ENCODE measurements around the gene TXNDC11. TPM values are rescaled to one million over a fixed set of nuclear protein-coding genes. Genes with fewer than 3 reads are reported as not detected.

Gene TXNDC11
- total and polyA plus RNA-seq, 2 donors (not counting 3 experiments of a cell fraction or from before 2014, with no cell fraction given), result 42.5 to 66.0 TPM

DNA sequence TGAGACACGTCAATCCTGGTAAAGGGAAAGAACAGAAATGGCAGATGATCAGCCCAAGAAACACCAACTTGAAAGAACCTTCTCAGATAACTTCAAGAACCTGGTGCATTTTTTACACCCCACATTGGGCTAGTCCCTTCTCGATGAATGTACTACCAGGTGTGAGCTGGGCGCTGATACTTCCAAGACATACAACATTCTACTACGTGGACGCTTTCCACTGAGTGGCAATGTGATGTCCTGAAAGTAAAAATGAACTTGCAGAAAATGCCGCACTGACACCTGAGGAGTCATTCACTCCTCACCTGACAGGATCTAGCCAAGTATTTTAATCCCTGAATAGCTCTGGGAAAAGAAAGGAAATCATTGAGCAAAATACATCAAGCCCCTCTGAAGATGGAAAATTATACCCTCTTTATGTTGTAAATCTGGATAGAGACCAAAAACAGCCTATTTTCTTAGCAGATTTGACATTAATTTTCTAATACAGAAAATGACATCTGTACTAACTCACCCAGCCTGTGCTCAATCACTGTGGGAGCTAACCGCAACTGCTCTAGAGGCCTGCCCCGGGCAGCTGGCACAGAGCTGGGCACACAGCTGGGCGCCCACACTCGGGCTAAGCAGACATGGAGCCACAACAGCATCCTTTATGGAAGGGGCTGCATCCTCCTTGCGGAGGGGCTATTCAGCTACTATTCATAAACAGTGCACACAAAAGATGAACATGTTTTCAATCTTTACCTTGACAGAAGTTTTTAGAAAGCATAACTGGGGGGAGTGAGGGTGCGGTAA lies 58.2 kb downstream of the TXNDC11 start:
- TF ChIP-seq GATA2 (IDR thresholded peaks at IDR 0.05; ENCODE audit: insufficient read depth, insufficient read length, low read depth, low read length) (no peak), POLR2AphosphoS5 (IDR thresholded peaks at IDR 0.05; ENCODE audit: insufficient read depth, low read depth, low read length) (no peak), JUN (IDR thresholded peaks at IDR 0.05; ENCODE audit: borderline replicate concordance, insufficient read depth, insufficient read length, low read depth) (no peak)
- BruUV-seq (replicated peaks), result no TSS peak
- no peaks in the 10 kb centered on the region for H3K9me3 ChIP-seq (replicated peaks; ENCODE audit: control insufficient read depth, insufficient read depth, low read length)
- H3K27ac ChIP-seq (ENCODE audit: insufficient read depth, low read depth, low read length), result no peak overlapping the region
- no peak overlapping the region for H3K4me3 ChIP-seq (replicated peaks in 1 of 3; ENCODE audit: insufficient read depth in 1 of 3, low read depth in 1 of 3, low read length in 3 of 3)
- no peaks in the 10 kb centered on the region for H3K79me2 ChIP-seq (ENCODE audit: control insufficient read depth, insufficient read depth, low read length)
- H4K20me1 ChIP-seq (replicated peaks; ENCODE audit: control insufficient read depth, extremely low read depth, insufficient read depth, low read length), result no peaks in the 10 kb centered on the region
- FAIRE-seq (no peak), DNase-seq (ENCODE audit: low read depth, low spot score) (no peak)
- no peaks in the 10 kb centered on the region for H3K4me1 ChIP-seq (ENCODE audit: control insufficient read depth, extremely low read depth, insufficient read depth, low read length)
- H3K4me2 ChIP-seq (ENCODE audit: insufficient read depth, low read length), result no peak overlapping the region
- intact Hi-C loops (cut with micrococcal nuclease) (no loop called here), dilution Hi-C loops (cut with MboI; ENCODE audit: extremely low pct_ligation_motif_present, low sequenced_read_pairs) (no loop called here)
- H3K9me1 ChIP-seq (replicated peaks; ENCODE audit: control insufficient read depth, extremely low read depth, insufficient read depth, low read length), result no peaks in the 10 kb centered on the region
- no peak overlapping the region for H2AFZ ChIP-seq (ENCODE audit: low read depth, low read length)
- H3K36me3 ChIP-seq (ENCODE audit: control insufficient read depth in 2 of 2, extremely low read depth in 1 of 2, insufficient read depth in 2 of 2, low read length in 2 of 2), result peaks cover 15 to 23% of the 10 kb centered on the region in 2 experiments
- no peak overlapping the region for H3K9ac ChIP-seq (replicated peaks; ENCODE audit: extremely low read depth, insufficient read depth, low read length)
- ChIA-PET POLR2A (interaction anchor here (0.5 kb wide), 1 partner anchor 250 kb away, joined by 3 read pairs; no protein-coding TSS in a partner anchor), CTCF (interaction anchor here (0.7 kb wide), 2 partner anchors 113 to 288 kb away, joined by 3 read pairs; no protein-coding TSS in a partner anchor)
- H3K27me3 ChIP-seq (ENCODE audit: control insufficient read depth in 2 of 2, insufficient read depth in 2 of 2, low read length in 2 of 2), result no peaks in the 10 kb centered on the region

DNA sequence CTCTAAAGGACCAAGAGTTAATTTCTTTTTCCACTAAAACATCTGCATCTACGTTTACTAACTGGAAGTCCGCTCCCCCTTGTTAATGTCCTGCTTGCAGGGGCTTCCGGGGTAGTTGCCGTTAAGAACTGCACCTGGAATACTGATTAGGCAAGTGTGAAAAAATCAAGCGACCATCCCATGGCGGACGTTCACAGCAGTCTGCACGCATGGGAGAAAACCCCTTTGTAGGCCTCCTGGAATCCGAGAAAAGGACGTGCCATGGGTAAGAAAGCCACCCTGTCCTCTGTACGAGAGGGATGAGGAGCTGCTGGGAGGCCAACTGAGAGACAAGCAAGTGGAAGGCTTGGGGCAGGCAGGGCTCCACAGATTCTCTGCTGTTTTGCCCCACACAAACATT lies 59.5 kb downstream of the TXNDC11 start:
- dilution Hi-C loops (cut with MboI; ENCODE audit: extremely low pct_ligation_motif_present, low sequenced_read_pairs) (no loop called here), intact Hi-C loops (cut with micrococcal nuclease) (no loop called here)
- DNase-seq (ENCODE audit: low read depth, low spot score), result no peak
- Histone ChIP-seq H3K9ac (replicated peaks; ENCODE audit: extremely low read depth, insufficient read depth, low read length) (no peak overlapping the region), H3K27me3 (ENCODE audit: control insufficient read depth in 2 of 2, insufficient read depth in 2 of 2, low read length in 2 of 2) (no peaks in the 10 kb centered on the region), H2AFZ (ENCODE audit: low read depth, low read length) (no peak overlapping the region), H3K9me1 (replicated peaks; ENCODE audit: control insufficient read depth, extremely low read depth, insufficient read depth, low read length) (no peaks in the 10 kb centered on the region), H3K79me2 (ENCODE audit: control insufficient read depth, insufficient read depth, low read length) (no peaks in the 10 kb centered on the region), H3K36me3 (ENCODE audit: control insufficient read depth in 2 of 2, extremely low read depth in 1 of 2, insufficient read depth in 2 of 2, low read length in 2 of 2) (peaks cover 16 to 28% of the 10 kb centered on the region in 2 experiments), H3K4me2 (ENCODE audit: insufficient read depth, low read length) (no peak overlapping the region), H4K20me1 (replicated peaks; ENCODE audit: control insufficient read depth, extremely low read depth, insufficient read depth, low read length) (no peaks in the 10 kb centered on the region), H3K4me1 (ENCODE audit: control insufficient read depth, extremely low read depth, insufficient read depth, low read length) (no peaks in the 10 kb centered on the region), H3K27ac (ENCODE audit: insufficient read depth, low read depth, low read length) (no peak overlapping the region), H3K9me3 (replicated peaks; ENCODE audit: control insufficient read depth, insufficient read depth, low read length) (no peaks in the 10 kb centered on the region), H3K4me3 (replicated peaks in 1 of 3; ENCODE audit: insufficient read depth in 1 of 3, low read depth in 1 of 3, low read length in 3 of 3) (no peak overlapping the region)
- no TSS peak for BruUV-seq (replicated peaks)
- POLR2A ChIA-PET, result no interaction called here
- CTCF ChIA-PET, result interaction anchor here (0.5 kb wide), 1 partner anchor 317 kb away, joined by 4 read pairs; no protein-coding TSS in a partner anchor
- TF ChIP-seq FOS (IDR thresholded peaks at IDR 0.05; ENCODE audit: borderline replicate concordance, insufficient read depth, low read length), result no peak
- no peak for TF ChIP-seq JUN (IDR thresholded peaks at IDR 0.05; ENCODE audit: borderline replicate concordance, insufficient read depth, insufficient read length, low read depth)
- TF ChIP-seq, protein P1, sequence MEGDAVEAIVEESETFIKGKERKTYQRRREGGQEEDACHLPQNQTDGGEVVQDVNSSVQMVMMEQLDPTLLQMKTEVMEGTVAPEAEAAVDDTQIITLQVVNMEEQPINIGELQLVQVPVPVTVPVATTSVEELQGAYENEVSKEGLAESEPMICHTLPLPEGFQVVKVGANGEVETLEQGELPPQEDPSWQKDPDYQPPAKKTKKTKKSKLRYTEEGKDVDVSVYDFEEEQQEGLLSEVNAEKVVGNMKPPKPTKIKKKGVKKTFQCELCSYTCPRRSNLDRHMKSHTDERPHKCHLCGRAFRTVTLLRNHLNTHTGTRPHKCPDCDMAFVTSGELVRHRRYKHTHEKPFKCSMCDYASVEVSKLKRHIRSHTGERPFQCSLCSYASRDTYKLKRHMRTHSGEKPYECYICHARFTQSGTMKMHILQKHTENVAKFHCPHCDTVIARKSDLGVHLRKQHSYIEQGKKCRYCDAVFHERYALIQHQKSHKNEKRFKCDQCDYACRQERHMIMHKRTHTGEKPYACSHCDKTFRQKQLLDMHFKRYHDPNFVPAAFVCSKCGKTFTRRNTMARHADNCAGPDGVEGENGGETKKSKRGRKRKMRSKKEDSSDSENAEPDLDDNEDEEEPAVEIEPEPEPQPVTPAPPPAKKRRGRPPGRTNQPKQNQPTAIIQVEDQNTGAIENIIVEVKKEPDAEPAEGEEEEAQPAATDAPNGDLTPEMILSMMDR (IDR thresholded peaks at IDR 0.05; ENCODE audit: extremely low read depth in 1 of 2, insufficient read depth in 1 of 2, low read depth in 1 of 2, low read length in 2 of 2), result no peak
- TF ChIP-seq GATA2 (IDR thresholded peaks at IDR 0.05; ENCODE audit: insufficient read depth, insufficient read length, low read depth, low read length), result no peak
- TF ChIP-seq, protein P2, sequence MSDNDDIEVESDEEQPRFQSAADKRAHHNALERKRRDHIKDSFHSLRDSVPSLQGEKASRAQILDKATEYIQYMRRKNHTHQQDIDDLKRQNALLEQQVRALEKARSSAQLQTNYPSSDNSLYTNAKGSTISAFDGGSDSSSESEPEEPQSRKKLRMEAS (IDR thresholded peaks at IDR 0.05; ENCODE audit: insufficient read depth, insufficient read length), result no peak
- no peak for TF ChIP-seq EZH2 (IDR thresholded peaks at IDR 0.05; ENCODE audit: borderline replicate concordance, low read depth, low read length, severe bottlenecking)
- TF ChIP-seq MYC (IDR thresholded peaks at IDR 0.05; ENCODE audit: low read depth, low read length), result no peak
- TF ChIP-seq POLR2AphosphoS5 (IDR thresholded peaks at IDR 0.05; ENCODE audit: insufficient read depth, low read depth, low read length), result no peak
- TF ChIP-seq POLR2A (IDR thresholded peaks at IDR 0.05; ENCODE audit: low read depth, low read length), result no peak
- no peak for FAIRE-seq

All from endothelial cell of umbilical vein (primary cell).